Central memory CD8-positive, alpha-beta T cell (primary cell): ENCODE measurements around the gene TELO2.

Source experiments
- ATAC-seq: fragments of 150-1000 bp; cut with Tn5 transposase; replicated peaks from 2 replicates; pipeline ENCODE4 v1.10.0; 2022; ENCODE audit warnings: mild to moderate bottlenecking, moderate FRiP score, moderate number of reproducible peaks; ENCODE audit not compliant: poor library complexity, severe bottlenecking; ENCODE audit errors: extremely low read depth
- DNase-seq, 2 donors: peaks; one replicate each; pipeline ENCODE4 v3.0.0; 2021; ENCODE audit warnings: low spot score in 2 of 2
- H3K27ac Mint-ChIP-seq: one replicate; pipeline ENCODE4 v1.8.0; 2022; ENCODE audit warnings: low read depth, mild to moderate bottlenecking, moderate library complexity, mixed read lengths
- H3K27me3 Mint-ChIP-seq: one replicate; pipeline ENCODE4 v1.8.0; 2022; ENCODE audit warnings: mixed read lengths
- H3K36me3 Mint-ChIP-seq: one replicate; pipeline ENCODE4 v1.8.0; 2022; ENCODE audit warnings: mild to moderate bottlenecking, moderate library complexity, mixed read lengths; ENCODE audit not compliant: insufficient read depth
- H3K4me1 Mint-ChIP-seq: one replicate; pipeline ENCODE4 v1.8.0; 2022; ENCODE audit warnings: mixed read lengths
- H3K4me3 Mint-ChIP-seq: one replicate; pipeline ENCODE4 v1.8.0; 2022; ENCODE audit warnings: mild to moderate bottlenecking, moderate library complexity, mixed read lengths
- H3K9me3 Mint-ChIP-seq: one replicate; pipeline ENCODE4 v1.8.0; 2022; ENCODE audit warnings: mixed read lengths

The TELO2 gene

GRCh38 chr16:1536601-1537000 is 43.4 kb downstream of the TELO2 start:
- peaks cover 40% of the 10 kb centered on the region for H3K4me1 Mint-ChIP-seq
- no peak for ATAC-seq
- peaks cover 27% of the 10 kb centered on the region for H3K36me3 Mint-ChIP-seq
- no peaks in the 10 kb centered on the region for H3K27me3 Mint-ChIP-seq
- DNase-seq, result no peak
- no peaks in the 10 kb centered on the region for H3K9me3 Mint-ChIP-seq
- peak overlapping the region; percentile 92 for H3K4me3 Mint-ChIP-seq
- H3K27ac Mint-ChIP-seq, result peak overlapping the region; percentile 56

GRCh38 chr16:1537138-1537577 is 44.0 kb downstream of the TELO2 start:
- Mint-ChIP-seq H3K27ac (peak overlapping the region; percentile 64), H3K36me3 (peaks cover 27% of the 10 kb centered on the region), H3K4me1 (peaks cover 40% of the 10 kb centered on the region), H3K4me3 (peak overlapping the region; percentile 92), H3K9me3 (no peaks in the 10 kb centered on the region), H3K27me3 (no peaks in the 10 kb centered on the region)
- ATAC-seq (no peak), DNase-seq (no peak)

- H3K4me1 Mint-ChIP-seq, result peaks cover 40% of the 10 kb centered on the region
- peaks cover 29% of the 10 kb centered on the region for H3K36me3 Mint-ChIP-seq
- H3K27ac Mint-ChIP-seq, result peak overlapping the region; percentile 64
- ATAC-seq (peak; percentile 15), DNase-seq (no peak)
- no peaks in the 10 kb centered on the region for H3K27me3 Mint-ChIP-seq
- peak overlapping the region; percentile 92 for H3K4me3 Mint-ChIP-seq
- no peaks in the 10 kb centered on the region for H3K9me3 Mint-ChIP-seq
Measured at GRCh38 chr16:1537763-1538289, 44.7 kb downstream of the TELO2 start.

- peaks cover 28% of the 10 kb centered on the region for H3K36me3 Mint-ChIP-seq
- peak overlapping the region; percentile 92 for H3K4me3 Mint-ChIP-seq
- no peak for DNase-seq
- no peaks in the 10 kb centered on the region for H3K9me3 Mint-ChIP-seq
- H3K27ac Mint-ChIP-seq, result peak overlapping the region; percentile 72
- H3K4me1 Mint-ChIP-seq, result peaks cover 46% of the 10 kb centered on the region
- ATAC-seq, result no peak
- no peaks in the 10 kb centered on the region for H3K27me3 Mint-ChIP-seq
Measured at GRCh38 chr16:1538804-1539520, 45.8 kb downstream of the TELO2 start.

GRCh38 chr16:1539720-1540555 is 46.8 kb downstream of the TELO2 start:
- Mint-ChIP-seq H3K4me1 (peaks cover 41% of the 10 kb centered on the region), H3K27ac (peak overlapping the region; percentile 72), H3K36me3 (peaks cover 27% of the 10 kb centered on the region), H3K27me3 (no peaks in the 10 kb centered on the region), H3K4me3 (peak overlapping the region; percentile 52), H3K9me3 (no peaks in the 10 kb centered on the region)
- DNase-seq, result no peak
- no peak for ATAC-seq

GRCh38 chr16:1540556-1540855 is 47.3 kb downstream of the TELO2 start:
- H3K9me3 Mint-ChIP-seq, result no peaks in the 10 kb centered on the region
- H3K36me3 Mint-ChIP-seq, result peaks cover 25% of the 10 kb centered on the region
- H3K27ac Mint-ChIP-seq, result no peak overlapping the region
- no peaks in the 10 kb centered on the region for H3K27me3 Mint-ChIP-seq
- H3K4me1 Mint-ChIP-seq, result peaks cover 39% of the 10 kb centered on the region
- no peak for ATAC-seq
- H3K4me3 Mint-ChIP-seq, result no peak overlapping the region
- DNase-seq, result no peak

GRCh38 chr16:1541293-1542165 is 48.4 kb downstream of the TELO2 start:
- no peak overlapping the region for H3K27ac Mint-ChIP-seq
- no peaks in the 10 kb centered on the region for H3K9me3 Mint-ChIP-seq
- DNase-seq (no peak), ATAC-seq (no peak)
- H3K27me3 Mint-ChIP-seq, result no peaks in the 10 kb centered on the region
- H3K4me1 Mint-ChIP-seq, result peaks cover 43% of the 10 kb centered on the region
- no peak overlapping the region for H3K4me3 Mint-ChIP-seq
- peaks cover 25% of the 10 kb centered on the region for H3K36me3 Mint-ChIP-seq

GRCh38 chr16:1542166-1542500 is 49.0 kb downstream of the TELO2 start:
- Mint-ChIP-seq H3K27ac (no peak overlapping the region), H3K36me3 (peaks cover 20% of the 10 kb centered on the region), H3K4me1 (peaks cover 44% of the 10 kb centered on the region), H3K4me3 (no peak overlapping the region), H3K27me3 (no peaks in the 10 kb centered on the region), H3K9me3 (no peaks in the 10 kb centered on the region)
- no peak for ATAC-seq
- no peak for DNase-seq

GRCh38 chr16:1542533-1542932 is 49.4 kb downstream of the TELO2 start:
- Mint-ChIP-seq H3K36me3 (peaks cover 18% of the 10 kb centered on the region), H3K27ac (no peak overlapping the region), H3K9me3 (no peaks in the 10 kb centered on the region), H3K4me1 (peaks cover 42% of the 10 kb centered on the region), H3K27me3 (no peaks in the 10 kb centered on the region), H3K4me3 (no peak overlapping the region)
- DNase-seq (no peak), ATAC-seq (no peak)

GRCh38 chr16:1543085-1543896 is 50.1 kb downstream of the TELO2 start:
- Mint-ChIP-seq H3K36me3 (peaks cover 15% of the 10 kb centered on the region), H3K9me3 (no peaks in the 10 kb centered on the region), H3K4me1 (peaks cover 35% of the 10 kb centered on the region), H3K4me3 (peak overlapping the region; percentile 62), H3K27me3 (no peaks in the 10 kb centered on the region), H3K27ac (no peak overlapping the region)
- no peak for DNase-seq
- peak; percentile 52 for ATAC-seq

GRCh38 chr16:1545044-1546040 is 52.2 kb downstream of the TELO2 start:
- Mint-ChIP-seq H3K9me3 (no peaks in the 10 kb centered on the region), H3K27ac (no peak overlapping the region), H3K36me3 (peaks cover 13% of the 10 kb centered on the region), H3K4me1 (peaks cover 26% of the 10 kb centered on the region), H3K27me3 (no peaks in the 10 kb centered on the region), H3K4me3 (no peak overlapping the region)
- DNase-seq, result no peak
- no peak for ATAC-seq
